MCF 10A (cell line): Measurements from ENCODE around the gene VAV2. TPM values are rescaled to one million over a fixed set of nuclear protein-coding genes. Genes with fewer than 3 reads are reported as not detected.

Experiments
- BruUV-seq: library from RNA; stranded (reverse); fragments of 400-500 nt; replicated peaks from 2 replicates; lab custom pipeline; 2021; lab: Mats Ljungman, UMichigan
- CTCF ChIA-PET: fragments of 300-600 bp; sonication (Branson Sonifier 250); formaldehyde crosslinking; extraction: SDS; loops from one replicate; lab custom pipeline; 2021; ENCODE audit warnings: antibody characterized with exemption, inconsistent platforms; lab: Yijun Ruan, JAX
- POLR2A ChIA-PET: fragments of 300-600, 350-650 bp; sonication (Branson Sonifier 250); formaldehyde crosslinking; extraction: SDS; loops from one replicate; lab custom pipeline; 2020; ENCODE audit warnings: antibody characterized with exemption, inconsistent platforms; lab: Yijun Ruan, JAX
- DNase-seq: peaks from one replicate; pipeline ENCODE4 v3.0.0-alpha.2; 2018; ENCODE audit not compliant: unreplicated experiment
- H3K27ac Mint-ChIP-seq: one replicate; pipeline ENCODE4 v1.8.0; 2022; ENCODE audit warnings: mild to moderate bottlenecking, low read depth, mixed read lengths; ENCODE audit not compliant: unreplicated experiment
- H3K27me3 Mint-ChIP-seq: one replicate; pipeline ENCODE4 v1.8.0; 2022; ENCODE audit warnings: mixed read lengths; ENCODE audit not compliant: insufficient read depth, unreplicated experiment
- H3K36me3 Mint-ChIP-seq: one replicate; pipeline ENCODE4 v1.8.0; 2022; ENCODE audit warnings: mild to moderate bottlenecking, moderate library complexity, mixed read lengths; ENCODE audit not compliant: insufficient read depth, unreplicated experiment
- H3K4me1 Mint-ChIP-seq: one replicate; pipeline ENCODE4 v1.8.0; 2022; ENCODE audit warnings: mixed read lengths; ENCODE audit not compliant: insufficient read depth, unreplicated experiment
- H3K4me3 Mint-ChIP-seq: one replicate; pipeline ENCODE4 v1.8.0; 2022; ENCODE audit warnings: mild to moderate bottlenecking, moderate library complexity, mixed read lengths; ENCODE audit not compliant: unreplicated experiment
- H3K9me3 Mint-ChIP-seq: one replicate; pipeline ENCODE4 v1.8.0; 2022; ENCODE audit warnings: mixed read lengths; ENCODE audit not compliant: unreplicated experiment
- intact Hi-C: fragments of 100-400 bp; cut with micrococcal nuclease; formaldehyde crosslinking; loops from 2 replicates; pipeline ENCODE4 v1.14.1; 2022
- total RNA-seq: library from RNA; stranded (reverse); gene quantifications from 2 replicates; pipeline ENCODE4 v1.2.3, GENCODE V29; 2022
- TF ChIP-seq, protein P1 (sequence below): fragments of 200-600 bp; IDR thresholded peaks from one replicate; pipeline ENCODE4 v1.8.0; 2022; ENCODE audit warnings: antibody characterized with exemption, mild to moderate bottlenecking; ENCODE audit not compliant: unreplicated experiment

The VAV2 gene
- total RNA-seq, 1 experiment from 2014 or later: 31.0 TPM

DNA sequence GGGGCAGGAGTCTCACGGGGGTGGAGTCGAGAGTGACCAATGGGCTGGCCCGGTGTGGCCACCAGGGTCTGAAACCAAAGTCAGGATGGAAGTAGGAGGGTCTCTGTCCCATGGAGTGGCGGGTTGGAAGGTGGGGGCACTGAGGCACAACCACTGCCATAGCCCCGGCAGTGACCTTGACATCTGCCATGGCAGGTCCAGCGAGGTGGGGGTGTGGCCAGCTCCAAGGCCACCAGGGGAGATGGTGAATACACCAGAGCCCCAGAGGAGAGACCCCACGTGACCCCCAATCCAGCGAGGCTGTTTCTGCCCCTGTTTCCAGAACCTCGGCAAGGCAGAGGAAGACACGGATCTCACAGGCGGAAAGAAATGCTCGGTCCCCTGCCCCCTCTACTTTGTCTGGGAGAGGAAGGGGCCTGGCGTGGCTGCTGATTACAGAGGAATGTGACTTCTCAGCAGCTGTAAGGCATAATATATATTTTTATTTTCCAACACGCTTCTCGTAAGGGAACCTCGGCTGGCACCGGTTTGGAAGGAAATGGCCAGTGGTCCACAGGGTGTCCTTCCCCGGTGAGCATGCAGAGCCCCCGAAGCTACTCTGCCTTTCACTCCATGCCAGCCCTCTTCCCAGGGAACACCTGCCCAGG lies 148.2 kb downstream of the VAV2 start:
- peaks cover 11% of the 10 kb centered on the region for H3K36me3 Mint-ChIP-seq
- TF ChIP-seq, protein P1, sequence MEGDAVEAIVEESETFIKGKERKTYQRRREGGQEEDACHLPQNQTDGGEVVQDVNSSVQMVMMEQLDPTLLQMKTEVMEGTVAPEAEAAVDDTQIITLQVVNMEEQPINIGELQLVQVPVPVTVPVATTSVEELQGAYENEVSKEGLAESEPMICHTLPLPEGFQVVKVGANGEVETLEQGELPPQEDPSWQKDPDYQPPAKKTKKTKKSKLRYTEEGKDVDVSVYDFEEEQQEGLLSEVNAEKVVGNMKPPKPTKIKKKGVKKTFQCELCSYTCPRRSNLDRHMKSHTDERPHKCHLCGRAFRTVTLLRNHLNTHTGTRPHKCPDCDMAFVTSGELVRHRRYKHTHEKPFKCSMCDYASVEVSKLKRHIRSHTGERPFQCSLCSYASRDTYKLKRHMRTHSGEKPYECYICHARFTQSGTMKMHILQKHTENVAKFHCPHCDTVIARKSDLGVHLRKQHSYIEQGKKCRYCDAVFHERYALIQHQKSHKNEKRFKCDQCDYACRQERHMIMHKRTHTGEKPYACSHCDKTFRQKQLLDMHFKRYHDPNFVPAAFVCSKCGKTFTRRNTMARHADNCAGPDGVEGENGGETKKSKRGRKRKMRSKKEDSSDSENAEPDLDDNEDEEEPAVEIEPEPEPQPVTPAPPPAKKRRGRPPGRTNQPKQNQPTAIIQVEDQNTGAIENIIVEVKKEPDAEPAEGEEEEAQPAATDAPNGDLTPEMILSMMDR: no peak
- H3K9me3 Mint-ChIP-seq: no peaks in the 10 kb centered on the region
- no peaks in the 10 kb centered on the region for H3K27me3 Mint-ChIP-seq
- no peak for DNase-seq
- peaks cover 5% of the 10 kb centered on the region for H3K4me1 Mint-ChIP-seq
- CTCF ChIA-PET: interaction anchor here (1.0 kb wide), 1 partner anchor 31 kb away, joined by 3 read pairs; no protein-coding TSS in a partner anchor
- POLR2A ChIA-PET: interaction anchor here (1.1 kb wide), 1 partner anchor 309 kb away, joined by 3 read pairs; the partner anchor contains the start of gene ADAMTSL2
- H3K4me3 Mint-ChIP-seq: no peak overlapping the region
- no TSS peak for BruUV-seq
- no peak overlapping the region for H3K27ac Mint-ChIP-seq
- intact Hi-C loops: no loop called here

- H3K36me3 Mint-ChIP-seq: peaks cover 11% of the 10 kb centered on the region
- TF ChIP-seq, protein P1: no peak
- no peak for DNase-seq
- H3K27ac Mint-ChIP-seq: no peak overlapping the region
- H3K4me1 Mint-ChIP-seq: peaks cover 6% of the 10 kb centered on the region
- H3K9me3 Mint-ChIP-seq: no peaks in the 10 kb centered on the region
- intact Hi-C loops: no loop called here
- H3K27me3 Mint-ChIP-seq: no peaks in the 10 kb centered on the region
- ChIA-PET POLR2A (interaction anchor here (1.1 kb wide), 1 partner anchor 309 kb away, joined by 3 read pairs; the partner anchor contains the start of gene ADAMTSL2), CTCF (interaction anchor here (0.6 kb wide), 1 partner anchor 818 kb away, joined by 4 read pairs; no protein-coding TSS in a partner anchor)
- BruUV-seq: no TSS peak
- no peak overlapping the region for H3K4me3 Mint-ChIP-seq
These were observed 148.9 kb downstream of the VAV2 start for GRCh38 chr9:133843250-133843649.

- CTCF ChIA-PET: interaction anchor here (0.6 kb wide), 1 partner anchor 818 kb away, joined by 4 read pairs; no protein-coding TSS in a partner anchor
- Mint-ChIP-seq H3K36me3 (peaks cover 11% of the 10 kb centered on the region), H3K4me1 (peaks cover 6% of the 10 kb centered on the region), H3K27ac (no peak overlapping the region), H3K4me3 (no peak overlapping the region), H3K27me3 (no peaks in the 10 kb centered on the region), H3K9me3 (no peaks in the 10 kb centered on the region)
- POLR2A ChIA-PET: interaction anchor here (0.6 to 1.1 kb wide), 2 partner anchors 308 to 730 kb away, joined by 3 to 4 read pairs; partner anchors contain the start of gene ADAMTSL2
- intact Hi-C loops: no loop called here
- BruUV-seq: no TSS peak
- no peak for DNase-seq
- TF ChIP-seq, protein P1: no peak
These were observed 149.3 kb downstream of the VAV2 start for GRCh38 chr9:133842721-133843227.

DNA sequence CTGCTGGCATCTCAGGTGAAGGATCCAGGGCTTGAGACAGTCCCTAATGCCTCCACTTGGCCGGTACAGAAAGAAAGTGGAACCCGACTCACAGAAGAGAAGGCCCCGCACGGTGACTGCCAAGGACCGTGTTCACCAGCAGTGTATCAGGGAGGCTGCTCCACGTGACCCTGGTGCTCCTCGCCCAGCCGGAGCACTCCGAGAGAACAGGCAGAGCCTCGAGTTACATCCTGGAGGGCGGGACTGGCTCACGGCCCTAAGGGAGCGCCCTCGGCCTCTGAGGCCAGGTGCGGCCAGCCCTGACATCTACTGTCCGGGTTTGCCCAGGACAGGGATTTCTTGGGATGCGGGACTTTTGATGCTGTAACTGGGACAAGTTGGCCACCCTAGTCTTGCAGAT lies 149.9 kb downstream of the VAV2 start:
- TF ChIP-seq, protein P1: no peak
- no peak overlapping the region for H3K4me3 Mint-ChIP-seq
- peaks cover 6% of the 10 kb centered on the region for H3K4me1 Mint-ChIP-seq
- H3K9me3 Mint-ChIP-seq: no peaks in the 10 kb centered on the region
- peaks cover 11% of the 10 kb centered on the region for H3K36me3 Mint-ChIP-seq
- no TSS peak for BruUV-seq
- POLR2A ChIA-PET: interaction anchor here (0.6 kb wide), 1 partner anchor 729 kb away, joined by 4 read pairs; no protein-coding TSS in a partner anchor
- DNase-seq: no peak
- no peak overlapping the region for H3K27ac Mint-ChIP-seq
- intact Hi-C loops: no loop called here
- CTCF ChIA-PET: no interaction called here
- no peaks in the 10 kb centered on the region for H3K27me3 Mint-ChIP-seq
